ENCODE results near the gene IDI2. TPM values are rescaled to one million over a fixed set of nuclear protein-coding genes. Genes with fewer than 3 reads are reported as not detected.

The IDI2 gene
- polyA plus RNA-seq, 1 donor, result 0.14 TPM

- no peak for DNase-seq (ENCODE audit: low read depth)
Measured at GRCh38 chr10:980468-981093, 45.1 kb downstream of the IDI2 start.

GRCh38 chr10:978826-979421, 46.7 kb downstream of the IDI2 start:
- no peak for DNase-seq (ENCODE audit: low read depth)

- DNase-seq (ENCODE audit: low read depth), result no peak
Measured at GRCh38 chr10:976316-976715, 49.3 kb downstream of the IDI2 start.

- no peak for DNase-seq (ENCODE audit: low read depth)
Measured at GRCh38 chr10:974785-975074, 50.9 kb downstream of the IDI2 start.

- DNase-seq (ENCODE audit: low read depth), result no peak
Measured at GRCh38 chr10:974038-974784, 51.4 kb downstream of the IDI2 start.

GRCh38 chr10:972763-973162, 52.9 kb downstream of the IDI2 start:
- no peak for DNase-seq (ENCODE audit: low read depth)

- DNase-seq (ENCODE audit: low read depth), result no peak
Measured at GRCh38 chr10:971613-972012, 54.0 kb downstream of the IDI2 start.

- no peak for DNase-seq (ENCODE audit: low read depth)
Measured at GRCh38 chr10:971150-971542, 54.5 kb downstream of the IDI2 start.

- no peak for DNase-seq (ENCODE audit: low read depth)
Measured at GRCh38 chr10:970311-971149, 55.1 kb downstream of the IDI2 start.

GRCh38 chr10:969473-970150, 56.0 kb downstream of the IDI2 start:
- DNase-seq (ENCODE audit: low read depth), result no peak

Other genes with a start within 250 kb of the IDI2 start
- gene LARP4B, start 94.2 kb downstream of the IDI2 start, polyA plus RNA-seq (ENCODE audit: insufficient read length), result 83.3 TPM
- gene GTPBP4, start 37.4 kb downstream of the IDI2 start, polyA plus RNA-seq (ENCODE audit: insufficient read length), result 49.3 TPM
- gene IDI1, start 23.3 kb upstream of the IDI2 start, polyA plus RNA-seq (ENCODE audit: insufficient read length), result 41.7 TPM
- gene WDR37, start 30.5 kb upstream of the IDI2 start, polyA plus RNA-seq (ENCODE audit: insufficient read length), result 10.9 TPM

Data from forelimb muscle (tissue), 1 donor.